DMS114 treated with DMSO at 0.1 percent for 48 hours (cell line): Measurements from ENCODE around the gene NBL1.

Experiments
- DNase-seq: peaks from one replicate; lab custom pipeline; 2025; ENCODE audit not compliant: unreplicated experiment; lab: John Stamatoyannopoulos, UW

The NBL1 gene

GRCh38 chr1:19665496-19666465 lies 21.7 kb downstream of the NBL1 start:
- no peak for DNase-seq

GRCh38 chr1:19668888-19669287 lies 24.8 kb downstream of the NBL1 start:
- DNase-seq = no peak

GRCh38 chr1:19670787-19671186 lies 26.7 kb downstream of the NBL1 start:
- DNase-seq = no peak

GRCh38 chr1:19672237-19672636 lies 28.1 kb downstream of the NBL1 start:
- no peak for DNase-seq

GRCh38 chr1:19675797-19676196 lies 31.7 kb downstream of the NBL1 start:
- no peak for DNase-seq

GRCh38 chr1:19676438-19676922 lies 32.4 kb downstream of the NBL1 start:
- DNase-seq = no peak

- DNase-seq = no peak
These were observed 34.4 kb downstream of the NBL1 start for GRCh38 chr1:19678493-19678892.

- no peak for DNase-seq
These were observed 34.9 kb downstream of the NBL1 start for GRCh38 chr1:19678931-19679453.

- no peak for DNase-seq
These were observed 35.6 kb downstream of the NBL1 start for GRCh38 chr1:19679691-19680090.

- no peak for DNase-seq
These were observed 36.5 kb downstream of the NBL1 start for GRCh38 chr1:19680644-19681043.

GRCh38 chr1:19682257-19682656 lies 38.1 kb downstream of the NBL1 start:
- no peak for DNase-seq

GRCh38 chr1:19682901-19683300 lies 38.8 kb downstream of the NBL1 start:
- no peak for DNase-seq

GRCh38 chr1:19683351-19683750 lies 39.2 kb downstream of the NBL1 start:
- DNase-seq = no peak

- no peak for DNase-seq
These were observed 40.6 kb downstream of the NBL1 start for GRCh38 chr1:19684677-19685076.

- no peak for DNase-seq
These were observed 41.9 kb downstream of the NBL1 start for GRCh38 chr1:19685994-19686393.

- no peak for DNase-seq
These were observed 43.3 kb downstream of the NBL1 start for GRCh38 chr1:19687414-19687813.

- DNase-seq = no peak
These were observed 44.1 kb downstream of the NBL1 start for GRCh38 chr1:19688041-19688842.

GRCh38 chr1:19689085-19689757 lies 45.1 kb downstream of the NBL1 start:
- no peak for DNase-seq

- DNase-seq = no peak
These were observed 45.7 kb downstream of the NBL1 start for GRCh38 chr1:19689856-19690255.

GRCh38 chr1:19690342-19690741 lies 46.2 kb downstream of the NBL1 start:
- DNase-seq = no peak

GRCh38 chr1:19694298-19694697 lies 50.2 kb downstream of the NBL1 start:
- no peak for DNase-seq
